MCF 10A (cell line): Measurements from ENCODE around the gene APEH. TPM values are rescaled to one million over a fixed set of nuclear protein-coding genes. Genes with fewer than 3 reads are reported as not detected.

ENCODE experiments used
- BruUV-seq: library from RNA; stranded (reverse); fragments of 400-500 nt; replicated peaks from 2 replicates; lab custom pipeline; 2021; lab: Mats Ljungman, UMichigan
- CTCF ChIA-PET: fragments of 300-600 bp; sonication (Branson Sonifier 250); formaldehyde crosslinking; extraction: SDS; loops from one replicate; lab custom pipeline; 2021; ENCODE audit warnings: antibody characterized with exemption, inconsistent platforms; lab: Yijun Ruan, JAX
- POLR2A ChIA-PET: fragments of 300-600, 350-650 bp; sonication (Branson Sonifier 250); formaldehyde crosslinking; extraction: SDS; loops from one replicate; lab custom pipeline; 2020; ENCODE audit warnings: antibody characterized with exemption, inconsistent platforms; lab: Yijun Ruan, JAX
- DNase-seq: peaks from one replicate; pipeline ENCODE4 v3.0.0-alpha.2; 2018; ENCODE audit not compliant: unreplicated experiment
- H3K27ac Mint-ChIP-seq: one replicate; pipeline ENCODE4 v1.8.0; 2022; ENCODE audit warnings: mild to moderate bottlenecking, low read depth, mixed read lengths; ENCODE audit not compliant: unreplicated experiment
- H3K27me3 Mint-ChIP-seq: one replicate; pipeline ENCODE4 v1.8.0; 2022; ENCODE audit warnings: mixed read lengths; ENCODE audit not compliant: insufficient read depth, unreplicated experiment
- H3K36me3 Mint-ChIP-seq: one replicate; pipeline ENCODE4 v1.8.0; 2022; ENCODE audit warnings: mild to moderate bottlenecking, moderate library complexity, mixed read lengths; ENCODE audit not compliant: insufficient read depth, unreplicated experiment
- H3K4me1 Mint-ChIP-seq: one replicate; pipeline ENCODE4 v1.8.0; 2022; ENCODE audit warnings: mixed read lengths; ENCODE audit not compliant: insufficient read depth, unreplicated experiment
- H3K4me3 Mint-ChIP-seq: one replicate; pipeline ENCODE4 v1.8.0; 2022; ENCODE audit warnings: mild to moderate bottlenecking, moderate library complexity, mixed read lengths; ENCODE audit not compliant: unreplicated experiment
- H3K9me3 Mint-ChIP-seq: one replicate; pipeline ENCODE4 v1.8.0; 2022; ENCODE audit warnings: mixed read lengths; ENCODE audit not compliant: unreplicated experiment
- CTCF ChIP-seq: fragments of 200-600 bp; IDR thresholded peaks from one replicate; pipeline ENCODE4 v1.8.0; 2022; ENCODE audit warnings: antibody characterized with exemption, mild to moderate bottlenecking; ENCODE audit not compliant: unreplicated experiment
- intact Hi-C: fragments of 100-400 bp; cut with micrococcal nuclease; formaldehyde crosslinking; loops from 2 replicates; pipeline ENCODE4 v1.14.1; 2022
- total RNA-seq: library from RNA; stranded (reverse); gene quantifications from 2 replicates; pipeline ENCODE4 v1.2.3, GENCODE V29; 2022

APEH gene
- total RNA-seq, 1 experiment from 2014 or later = 127 TPM

GRCh38 chr3:49700014-49700413 is 25.9 kb downstream of the APEH start:
- POLR2A ChIA-PET = no interaction called here
- no TSS peak for BruUV-seq
- Mint-ChIP-seq H3K9me3 (no peaks in the 10 kb centered on the region), H3K36me3 (peaks cover 7% of the 10 kb centered on the region), H3K4me3 (no peak overlapping the region), H3K27me3 (no peaks in the 10 kb centered on the region), H3K27ac (no peak overlapping the region), H3K4me1 (no peaks in the 10 kb centered on the region)
- TF ChIP-seq CTCF = no peak
- CTCF ChIA-PET = interaction anchor here (0.9 to 1.7 kb wide), 2 partner anchors 108 to 206 kb away, joined by 3 to 4 read pairs; no protein-coding TSS in a partner anchor
- intact Hi-C loops = no loop called here
- no peak for DNase-seq

GRCh38 chr3:49700453-49701128 is 26.4 kb downstream of the APEH start:
- BruUV-seq = no TSS peak
- peaks cover 7% of the 10 kb centered on the region for H3K36me3 Mint-ChIP-seq
- peak; percentile 13 for TF ChIP-seq CTCF
- no peak for DNase-seq
- H3K9me3 Mint-ChIP-seq = no peaks in the 10 kb centered on the region
- intact Hi-C loops = no loop called here
- H3K27ac Mint-ChIP-seq = no peak overlapping the region
- H3K4me3 Mint-ChIP-seq = no peak overlapping the region
- no peaks in the 10 kb centered on the region for H3K27me3 Mint-ChIP-seq
- POLR2A ChIA-PET = interaction anchor here (1.8 kb wide), 1 partner anchor 23 kb away, joined by 4 read pairs; the partner anchor contains the start of gene GMPPB
- no peaks in the 10 kb centered on the region for H3K4me1 Mint-ChIP-seq
- CTCF ChIA-PET = interaction anchor here (0.7 to 2.4 kb wide), 9 partner anchors 9 to 731 kb away, joined by 3 to 15 read pairs (median 3); partner anchors contain the start of gene IP6K1

GRCh38 chr3:49701388-49702077 is 27.4 kb downstream of the APEH start:
- H3K27me3 Mint-ChIP-seq = no peaks in the 10 kb centered on the region
- no peaks in the 10 kb centered on the region for H3K4me1 Mint-ChIP-seq
- ChIA-PET POLR2A (interaction anchor here (1.8 kb wide), 1 partner anchor 22 kb away, joined by 4 read pairs; the partner anchor contains the start of gene GMPPB), CTCF (interaction anchor here (0.6 to 2.4 kb wide), 15 partner anchors 9 to 732 kb away, joined by 3 to 15 read pairs (median 3); partner anchors contain the start of gene IP6K1)
- intact Hi-C loops = no loop called here
- no peak overlapping the region for H3K27ac Mint-ChIP-seq
- H3K36me3 Mint-ChIP-seq = peaks cover 4% of the 10 kb centered on the region
- no peaks in the 10 kb centered on the region for H3K9me3 Mint-ChIP-seq
- TF ChIP-seq CTCF = no peak
- H3K4me3 Mint-ChIP-seq = no peak overlapping the region
- BruUV-seq = no TSS peak
- DNase-seq = no peak

GRCh38 chr3:49702672-49703071 is 28.5 kb downstream of the APEH start:
- H3K27me3 Mint-ChIP-seq = no peaks in the 10 kb centered on the region
- H3K4me3 Mint-ChIP-seq = no peak overlapping the region
- ChIA-PET POLR2A (interaction anchor here (0.6 kb wide), 1 partner anchor 12 kb away, joined by 3 read pairs; no protein-coding TSS in a partner anchor), CTCF (interaction anchor here (0.6 to 2.4 kb wide), 4 partner anchors 10 to 188 kb away, joined by 3 to 15 read pairs (median 4); no protein-coding TSS in a partner anchor)
- intact Hi-C loops = loop anchor here (1.0 kb wide), 2 partner anchors 137 to 204 kb away; no protein-coding TSS in a partner anchor
- TF ChIP-seq CTCF = no peak
- BruUV-seq = no TSS peak
- no peak for DNase-seq
- H3K4me1 Mint-ChIP-seq = peaks cover 11% of the 10 kb centered on the region
- no peak overlapping the region for H3K27ac Mint-ChIP-seq
- H3K36me3 Mint-ChIP-seq = no peaks in the 10 kb centered on the region
- H3K9me3 Mint-ChIP-seq = no peaks in the 10 kb centered on the region
